SK-N-SH (cell line): ENCODE results near the gene UGT2A1. TPM values are rescaled to one million over a fixed set of nuclear protein-coding genes. Genes with fewer than 3 reads are reported as not detected.

ENCODE experiments used
- CTCF ChIA-PET: fragments of 300-600, 350-600 bp; formaldehyde crosslinking; extraction: SDS; loops from one replicate; lab custom pipeline; 2021; lab: Yijun Ruan, JAX
- POLR2A ChIA-PET: fragments of 350-600 bp; sonication (Branson Sonifier 250); formaldehyde crosslinking; extraction: SDS; loops from one replicate; lab custom pipeline; 2020; ENCODE audit warnings: antibody characterized with exemption, inconsistent platforms; lab: Yijun Ruan, JAX
- DNase-seq: peaks from one replicate; pipeline ENCODE4 v3.0.0; 2012
- H2AFZ ChIP-seq: fragments of 200-600 bp; sonication (generic); 2 replicates; pipeline ENCODE4 v1.8.1; 2016; ENCODE audit warnings: antibody characterized with exemption, mild to moderate bottlenecking, low read depth
- H3F3A ChIP-seq: fragments of 200-600 bp; sonication (generic); replicated peaks from 2 replicates; pipeline ENCODE3; 2016; ENCODE audit warnings: antibody characterized with exemption, mild to moderate bottlenecking; ENCODE audit not compliant: insufficient read depth
- H3K27ac ChIP-seq, 2 experiments: fragments of 200-500 bp in 1 of 2; fragments of 200-600 bp in 1 of 2; sonication (Bioruptor generic) in 1 of 2; sonication (generic), shearing (Covaris generic) in 1 of 2; 2 replicates each; pipeline versions ENCODE4 v1.5.1 to v1.6.1; 2014 to 2016; ENCODE audit warnings: low read depth in 2 of 2, inconsistent platforms in 1 of 2, low read length in 1 of 2, mild to moderate bottlenecking in 1 of 2, mixed read lengths in 1 of 2
- H3K27me3 ChIP-seq: fragments of 200-600 bp; sonication (generic), shearing (Covaris generic); 2 replicates; pipeline ENCODE4 v1.6.1; 2016; ENCODE audit warnings: mixed run types; ENCODE audit not compliant: insufficient read depth
- H3K36me3 ChIP-seq, 2 experiments: fragments of 200-500 bp in 1 of 2; fragments of 200-600 bp in 1 of 2; sonication (Bioruptor generic) in 1 of 2; sonication (generic) in 1 of 2; replicated peaks in 1 of 2; 2 replicates each; pipeline versions ENCODE3 to v1.5.1; 2014 to 2016; ENCODE audit warnings: low read length in 1 of 2, mild to moderate bottlenecking in 1 of 2; ENCODE audit not compliant: insufficient read depth in 2 of 2, control insufficient read depth in 1 of 2
- H3K4me1 ChIP-seq, 2 experiments: fragments of 200-500 bp in 1 of 2; fragments of 200-600 bp in 1 of 2; sonication (Bioruptor generic) in 1 of 2; sonication (generic), shearing (Covaris generic) in 1 of 2; 2 replicates each; pipeline versions ENCODE4 v1.5.1 to v1.6.1; 2014 to 2016; ENCODE audit warnings: low read depth in 1 of 2, low read length in 1 of 2, mixed run types in 1 of 2; ENCODE audit not compliant: insufficient read depth in 2 of 2, control insufficient read depth in 1 of 2
- H3K4me2 ChIP-seq: fragments of 200-600 bp; sonication (generic), shearing (Covaris generic); 2 replicates; pipeline ENCODE4 v1.6.1; 2017; ENCODE audit warnings: mixed run types
- H3K4me3 ChIP-seq, 2 experiments: fragments of 200-500 bp in 1 of 2; fragments of 200-600 bp in 1 of 2; sonication (Bioruptor generic) in 1 of 2; sonication (generic), shearing (Covaris generic) in 1 of 2; 2 replicates each; pipeline versions ENCODE4 v1.5.1 to v1.8.1; 2014 to 2016; ENCODE audit warnings: low read depth in 2 of 2, inconsistent platforms in 1 of 2, low read length in 1 of 2, mild to moderate bottlenecking in 1 of 2, mixed read lengths in 1 of 2, moderate library complexity in 1 of 2
- H3K79me2 ChIP-seq: fragments of 200-600 bp; sonication (generic); 2 replicates; pipeline ENCODE4 v1.8.1; 2017; ENCODE audit warnings: mild to moderate bottlenecking; ENCODE audit not compliant: insufficient read depth
- H3K9ac ChIP-seq: fragments of 200-600 bp; sonication (generic); 2 replicates; pipeline ENCODE4 v1.6.1; 2017; ENCODE audit warnings: mixed run types
- H3K9me2 ChIP-seq: fragments of 200-600 bp; sonication (generic); 2 replicates; pipeline ENCODE4 v1.6.1; 2017; ENCODE audit warnings: mixed run types
- H3K9me3 ChIP-seq: fragments of 200-600 bp; sonication (generic); 2 replicates; pipeline ENCODE4 v1.6.1; 2017; ENCODE audit warnings: mixed run types, mild to moderate bottlenecking, moderate library complexity
- H4K20me1 ChIP-seq: fragments of 200-600 bp; sonication (generic); 2 replicates; pipeline ENCODE4 v1.6.1; 2017; ENCODE audit warnings: mild to moderate bottlenecking, mixed run types; ENCODE audit not compliant: insufficient read depth
- CTCF ChIP-seq: fragments of 200-600 bp; sonication (generic); IDR thresholded peaks from 2 replicates; pipeline ENCODE4 v1.6.1; 2017; ENCODE audit warnings: antibody characterized with exemption, mild to moderate bottlenecking, moderate library complexity
- ELF1 ChIP-seq: IDR thresholded peaks from 2 replicates; pipeline ENCODE4 v1.4.0; 2012
- FOXJ3 ChIP-seq: sonication (generic); formaldehyde crosslinking; IDR thresholded peaks from 2 replicates; pipeline ENCODE4 v1.5.1; 2020; ENCODE audit warnings: mild to moderate bottlenecking, missing genetic modification reagents
- GABPA ChIP-seq: IDR thresholded peaks from 2 replicates; pipeline ENCODE4 v1.4.0; 2012; ENCODE audit warnings: low read depth, mild to moderate bottlenecking
- GATA2 ChIP-seq: sonication (generic); formaldehyde crosslinking; IDR thresholded peaks from 2 replicates; pipeline ENCODE4 v1.5.0; 2020; ENCODE audit warnings: mild to moderate bottlenecking, missing genetic modification reagents
- JUND ChIP-seq: IDR thresholded peaks from 2 replicates; pipeline ENCODE4 v1.4.0; 2012
- RAD21 ChIP-seq: IDR thresholded peaks from 2 replicates; pipeline ENCODE4 v1.6.1; 2012; ENCODE audit warnings: mild to moderate bottlenecking, low read length
- RXRA ChIP-seq: IDR thresholded peaks from 2 replicates; pipeline ENCODE4 v1.4.0; 2012; ENCODE audit warnings: low read depth, mild to moderate bottlenecking, borderline replicate concordance
- SMC3 ChIP-seq: IDR thresholded peaks from 2 replicates; pipeline ENCODE4 v1.6.1; 2012; ENCODE audit warnings: low read depth, low read length, improper control_type of control experiment
- TCF12 ChIP-seq: IDR thresholded peaks from 2 replicates; pipeline ENCODE4 v1.4.0; 2012
- TEAD4 ChIP-seq: IDR thresholded peaks from 2 replicates; pipeline ENCODE4 v1.4.0; 2012; ENCODE audit warnings: mild to moderate bottlenecking, borderline replicate concordance; ENCODE audit not compliant: insufficient read depth
- WGBS: methylation state at CpG from one replicate; pipeline ENCODE4 v1.1.6; 2017; ENCODE audit warnings: low lambda C conversion rate; 5-methylcytosine and 5-hydroxymethylcytosine counted together
- polyA plus RNA-seq, 3 experiments: library from polyadenylated mRNA; depleted of rRNA; stranded (reverse); fragments of >200 nt; gene quantifications; 2 replicates each; pipeline ENCODE4 v1.2.3, GENCODE V29; 2012
- TF ChIP-seq, protein P1 (sequence below): fragments of 150-350 bp; IDR thresholded peaks from 2 replicates; pipeline ENCODE4 v1.6.1; 2016; ENCODE audit warnings: mild to moderate bottlenecking, low read depth, low read length
- TF ChIP-seq, protein P2 (sequence below): IDR thresholded peaks from 2 replicates; pipeline ENCODE4 v1.4.0; 2012; ENCODE audit warnings: low read depth, borderline replicate concordance
- TF ChIP-seq, protein P3 (sequence below): IDR thresholded peaks from 2 replicates; pipeline ENCODE4 v1.4.0; 2012; ENCODE audit warnings: low read depth, borderline replicate concordance

The UGT2A1 gene
- polyA plus RNA-seq, 1 of the 3 experiments (the other 2 are of a cell fraction), result 0.10 TPM

GRCh38 chr4:69689599-69689998, 36.6 kb upstream of the UGT2A1 start:
- TF ChIP-seq FOXJ3 (CRISPR knock-in tag), result no peak
- peak; percentile 55; the same call in 1 of the 2 replicates for TF ChIP-seq SMC3
- peak; percentile 83 for TF ChIP-seq CTCF
- TF ChIP-seq ELF1, result no peak
- no peak for TF ChIP-seq RXRA
- TF ChIP-seq TEAD4, result no peak
- TF ChIP-seq, protein P1, sequence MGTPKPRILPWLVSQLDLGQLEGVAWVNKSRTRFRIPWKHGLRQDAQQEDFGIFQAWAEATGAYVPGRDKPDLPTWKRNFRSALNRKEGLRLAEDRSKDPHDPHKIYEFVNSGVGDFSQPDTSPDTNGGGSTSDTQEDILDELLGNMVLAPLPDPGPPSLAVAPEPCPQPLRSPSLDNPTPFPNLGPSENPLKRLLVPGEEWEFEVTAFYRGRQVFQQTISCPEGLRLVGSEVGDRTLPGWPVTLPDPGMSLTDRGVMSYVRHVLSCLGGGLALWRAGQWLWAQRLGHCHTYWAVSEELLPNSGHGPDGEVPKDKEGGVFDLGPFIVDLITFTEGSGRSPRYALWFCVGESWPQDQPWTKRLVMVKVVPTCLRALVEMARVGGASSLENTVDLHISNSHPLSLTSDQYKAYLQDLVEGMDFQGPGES, result no peak
- no peak for TF ChIP-seq GABPA
- TF ChIP-seq, protein P2, sequence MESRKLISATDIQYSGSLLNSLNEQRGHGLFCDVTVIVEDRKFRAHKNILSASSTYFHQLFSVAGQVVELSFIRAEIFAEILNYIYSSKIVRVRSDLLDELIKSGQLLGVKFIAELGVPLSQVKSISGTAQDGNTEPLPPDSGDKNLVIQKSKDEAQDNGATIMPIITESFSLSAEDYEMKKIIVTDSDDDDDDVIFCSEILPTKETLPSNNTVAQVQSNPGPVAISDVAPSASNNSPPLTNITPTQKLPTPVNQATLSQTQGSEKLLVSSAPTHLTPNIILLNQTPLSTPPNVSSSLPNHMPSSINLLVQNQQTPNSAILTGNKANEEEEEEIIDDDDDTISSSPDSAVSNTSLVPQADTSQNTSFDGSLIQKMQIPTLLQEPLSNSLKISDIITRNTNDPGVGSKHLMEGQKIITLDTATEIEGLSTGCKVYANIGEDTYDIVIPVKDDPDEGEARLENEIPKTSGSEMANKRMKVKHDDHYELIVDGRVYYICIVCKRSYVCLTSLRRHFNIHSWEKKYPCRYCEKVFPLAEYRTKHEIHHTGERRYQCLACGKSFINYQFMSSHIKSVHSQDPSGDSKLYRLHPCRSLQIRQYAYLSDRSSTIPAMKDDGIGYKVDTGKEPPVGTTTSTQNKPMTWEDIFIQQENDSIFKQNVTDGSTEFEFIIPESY, result no peak
- TF ChIP-seq, protein P3, sequence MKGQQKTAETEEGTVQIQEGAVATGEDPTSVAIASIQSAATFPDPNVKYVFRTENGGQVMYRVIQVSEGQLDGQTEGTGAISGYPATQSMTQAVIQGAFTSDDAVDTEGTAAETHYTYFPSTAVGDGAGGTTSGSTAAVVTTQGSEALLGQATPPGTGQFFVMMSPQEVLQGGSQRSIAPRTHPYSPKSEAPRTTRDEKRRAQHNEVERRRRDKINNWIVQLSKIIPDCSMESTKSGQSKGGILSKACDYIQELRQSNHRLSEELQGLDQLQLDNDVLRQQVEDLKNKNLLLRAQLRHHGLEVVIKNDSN, result no peak
- TF ChIP-seq JUND, result no peak
- TF ChIP-seq TCF12, result no peak
- TF ChIP-seq RAD21, result peak; percentile 79
- no peak for TF ChIP-seq GATA2 (CRISPR knock-in tag)
- no peak overlapping the region for H3K9ac ChIP-seq
- no peaks in the 10 kb centered on the region for H3K4me1 ChIP-seq
- 3% methylated on average over 1 of the region's 1 CpG for WGBS
- no peaks in the 10 kb centered on the region for H3K79me2 ChIP-seq
- peak overlapping the region; percentile 48; the same call in 1 of the 2 replicates for H3K4me2 ChIP-seq
- H3K27me3 ChIP-seq, result no peaks in the 10 kb centered on the region
- peak; percentile 3 for DNase-seq
- POLR2A ChIA-PET, result no interaction called here
- H3K36me3 ChIP-seq, result no peaks in the 10 kb centered on the region
- H3F3A ChIP-seq, result no peaks in the 10 kb centered on the region
- no peaks in the 10 kb centered on the region for H3K9me3 ChIP-seq
- no peak overlapping the region for H3K4me3 ChIP-seq
- no peak overlapping the region for H3K27ac ChIP-seq
- CTCF ChIA-PET, result interaction anchor here (0.7 to 1.4 kb wide), 6 partner anchors 11 to 816 kb away, joined by 3 to 5 read pairs (median 4); no protein-coding TSS in a partner anchor
- no peaks in the 10 kb centered on the region for H3K9me2 ChIP-seq
- H2AFZ ChIP-seq, result no peak overlapping the region
- H4K20me1 ChIP-seq, result no peaks in the 10 kb centered on the region
